ENCODE measurements around the gene GOLGA6L2. TPM values are rescaled to one million over a fixed set of nuclear protein-coding genes. Genes with fewer than 3 reads are reported as not detected.

GOLGA6L2 gene, protein sequence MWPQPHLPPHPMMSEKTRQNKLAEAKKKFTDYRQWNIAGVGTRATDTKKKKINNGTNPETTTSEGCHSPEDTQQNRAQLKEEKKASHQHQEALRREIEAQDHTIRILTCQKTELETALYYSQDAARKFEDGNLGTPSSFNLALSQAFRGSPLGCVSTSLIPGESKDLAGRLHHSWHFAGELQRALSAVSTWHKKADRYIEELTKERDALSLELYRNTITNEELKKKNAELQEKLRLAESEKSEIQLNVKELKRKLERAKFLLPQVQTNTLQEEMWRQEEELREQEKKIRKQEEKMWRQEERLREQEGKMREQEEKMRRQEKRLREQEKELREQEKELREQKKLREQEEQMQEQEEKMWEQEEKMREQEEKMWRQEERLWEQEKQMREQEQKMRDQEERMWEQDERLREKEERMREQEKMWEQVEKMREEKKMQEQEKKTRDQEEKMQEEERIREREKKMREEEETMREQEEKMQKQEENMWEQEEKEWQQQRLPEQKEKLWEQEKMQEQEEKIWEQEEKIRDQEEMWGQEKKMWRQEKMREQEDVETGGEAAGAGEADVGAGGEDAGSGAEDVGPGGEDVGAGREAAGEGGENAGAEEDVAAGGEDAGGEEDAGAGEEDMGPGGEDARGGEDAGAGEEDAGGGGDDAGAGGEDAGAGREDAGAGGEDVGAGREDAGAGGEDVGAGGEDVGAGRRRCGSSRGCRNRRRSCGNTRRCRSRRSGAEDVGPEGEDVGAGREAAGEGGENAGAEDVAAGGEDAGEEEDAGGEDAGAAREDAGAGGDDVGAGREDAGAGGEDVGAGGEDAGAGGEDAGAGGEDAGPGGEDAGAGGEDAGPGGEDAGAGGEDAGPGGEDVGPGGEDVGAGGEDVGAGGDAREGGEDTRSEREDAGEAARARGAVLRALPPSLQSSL
- total RNA-seq: not detected

- no peak for DNase-seq (ENCODE audit: low spot score)
- Histone ChIP-seq H3K27ac (no peak within 1 kb of the TSS), H3K36me3 (no peaks in the 10 kb centered on the region), H3K9me3 (no peaks in the 10 kb centered on the region), H3K4me3 (no peak within 1 kb of the TSS), H3K4me1 (no peaks in the 10 kb centered on the region), H3K27me3 (no peaks in the 10 kb centered on the region)
- no peak for TF ChIP-seq CTCF (IDR thresholded peaks at IDR 0.05)
Observed at GRCh38 chr15:23447107-23447500, at the start of gene GOLGA6L2. Gene GOLGA6L2, minus strand, starts transcription at chr15:23447243. Its CDS starts 62 bp downstream, at chr15:23447181.

- DNase-seq (ENCODE audit: low spot score): no peak
- Histone ChIP-seq H3K9me3 (no peaks in the 10 kb centered on the region), H3K36me3 (no peaks in the 10 kb centered on the region), H3K4me3 (no peak overlapping the region), H3K4me1 (no peaks in the 10 kb centered on the region), H3K27me3 (no peaks in the 10 kb centered on the region), H3K27ac (no peak overlapping the region)
- TF ChIP-seq CTCF (IDR thresholded peaks at IDR 0.05): no peak
Observed at GRCh38 chr15:23484870-23485269, 37.8 kb upstream of the GOLGA6L2 start.

DNA sequence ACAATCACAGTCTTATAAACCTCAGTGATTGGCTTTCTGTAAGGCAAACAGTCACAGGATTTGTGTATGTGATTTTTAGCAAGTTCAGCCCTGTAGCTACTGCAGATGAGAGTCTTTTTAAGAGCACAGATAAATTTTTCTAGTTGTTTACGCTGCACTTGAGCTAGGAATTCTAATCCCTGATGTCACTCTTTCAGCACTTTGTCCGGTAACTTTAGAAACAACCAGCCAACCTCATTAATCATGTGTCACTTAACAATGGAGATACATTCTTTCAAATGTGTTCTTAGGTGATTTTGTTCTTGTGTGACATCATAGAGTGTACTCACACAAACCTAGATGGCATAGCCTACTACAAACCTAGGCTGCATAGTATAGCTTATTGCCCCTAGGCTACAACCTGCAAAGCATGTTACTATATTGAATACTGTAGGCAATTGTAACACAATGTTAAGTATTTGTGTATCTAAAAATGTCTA is 36.8 kb upstream of the GOLGA6L2 start:
- no peak for DNase-seq (ENCODE audit: low spot score)
- Histone ChIP-seq H3K27me3 (no peaks in the 10 kb centered on the region), H3K36me3 (no peaks in the 10 kb centered on the region), H3K4me3 (no peak overlapping the region), H3K9me3 (no peaks in the 10 kb centered on the region), H3K27ac (peak overlapping the region in 1 of 2 donors; percentile 12), H3K4me1 (no peaks in the 10 kb centered on the region)
- no peak for TF ChIP-seq CTCF (IDR thresholded peaks at IDR 0.05)

DNA sequence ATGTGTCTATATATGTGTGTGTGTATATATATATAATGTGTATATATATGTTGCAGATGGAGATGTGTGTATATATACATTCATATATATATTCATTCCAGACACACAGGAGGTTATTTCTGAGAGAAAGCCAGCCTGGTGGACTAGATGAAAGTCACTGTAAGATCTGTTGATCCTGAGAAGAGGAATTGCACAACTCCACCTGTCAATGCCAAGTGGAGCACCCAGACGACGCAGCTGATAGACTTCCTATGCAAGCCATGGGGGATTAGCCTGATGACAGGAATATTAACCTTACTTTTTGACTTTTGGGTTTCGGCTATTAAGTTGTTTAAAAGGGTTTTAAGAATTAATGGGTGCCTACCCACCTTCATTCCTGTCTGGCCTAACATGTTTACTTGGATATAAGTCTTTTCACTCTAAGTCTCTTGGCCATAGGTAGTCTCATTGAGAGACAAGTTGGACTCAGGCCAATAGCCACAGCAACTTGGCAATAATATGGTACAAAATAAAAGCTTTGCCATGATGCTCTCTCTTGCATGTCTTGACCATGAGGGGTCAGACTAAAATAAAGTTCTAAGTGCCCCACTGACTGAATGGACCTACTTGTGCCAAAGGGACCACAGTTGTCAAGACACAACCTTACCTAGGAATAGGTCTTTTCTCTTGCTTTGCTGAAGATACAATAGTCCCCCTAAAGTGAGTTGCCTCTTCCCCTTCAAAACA is 35.9 kb upstream of the GOLGA6L2 start:
- H3K4me3 ChIP-seq: no peak overlapping the region

More for the DNA sequence above, 35.9 kb upstream of the GOLGA6L2 start:
- no peak for TF ChIP-seq CTCF (IDR thresholded peaks at IDR 0.05)
- no peaks in the 10 kb centered on the region for H3K27me3 ChIP-seq
- H3K36me3 ChIP-seq: no peaks in the 10 kb centered on the region
- no peak overlapping the region for H3K27ac ChIP-seq
- no peak for DNase-seq (ENCODE audit: low spot score)
- no peaks in the 10 kb centered on the region for H3K4me1 ChIP-seq
- H3K9me3 ChIP-seq: no peaks in the 10 kb centered on the region

All from right atrium auricular region (tissue), 2 donors.